Measurements from ENCODE around the gene PPP1CA. TPM values are rescaled to one million over a fixed set of nuclear protein-coding genes. Genes with fewer than 3 reads are reported as not detected.
A peak's percentile ranks its signal among the peaks of the same experiment; 100 is the strongest.

Gene PPP1CA
- total RNA-seq, 1 experiment from 2014 or later, result 238 TPM

- TF ChIP-seq SRF (IDR thresholded peaks at IDR 0.05; ENCODE audit: low read depth), result no peak
- ChIA-PET RAD21 (ENCODE audit: low non-redundant PET in 1 of 2, low total read pairs in 2 of 2, uncharacterized antibody in 2 of 2, unreplicated experiment in 2 of 2) (no interaction called here), CTCF (no interaction called here), POLR2A (no interaction called here)
- H3K9me3 ChIP-seq (ENCODE audit: control insufficient read depth in 1 of 2, insufficient read depth in 1 of 2, low read depth in 1 of 2, low read length in 2 of 2), result no peaks in the 10 kb centered on the region
- no peak overlapping the region for H3K4me3 ChIP-seq (replicated peaks in 1 of 2; ENCODE audit: low read depth in 1 of 2, low read length in 2 of 2)
- H3K79me2 ChIP-seq (ENCODE audit: insufficient read depth, low read length), result no peaks in the 10 kb centered on the region
- H3K4me2 ChIP-seq (ENCODE audit: low read length), result no peak overlapping the region
- BruUV-seq (replicated peaks), result no TSS peak
- H3K9me2 ChIP-seq (ENCODE audit: insufficient read depth), result no peaks in the 10 kb centered on the region
- H3K36me3 ChIP-seq (ENCODE audit: control insufficient read depth in 1 of 2, insufficient read depth in 2 of 2, low read length in 2 of 2), result no peaks in the 10 kb centered on the region
- H3K27ac ChIP-seq (ENCODE audit: low read depth, low read length), result no peak overlapping the region
- H2AFZ ChIP-seq (ENCODE audit: low read depth, low read length, poor library complexity, severe bottlenecking), result no peak overlapping the region
- H3K27me3 ChIP-seq (ENCODE audit: insufficient read depth, low read length), result no peaks in the 10 kb centered on the region
- H4K20me1 ChIP-seq (ENCODE audit: insufficient read depth), result no peaks in the 10 kb centered on the region
- ATAC-seq, result peak; percentile 80
- intact Hi-C loops (cut with micrococcal nuclease), result no loop called here
- no peak overlapping the region for H3K9ac ChIP-seq (ENCODE audit: low read length)
- peaks cover 3 to 9% of the 10 kb centered on the region in 2 experiments; a peak in 3 of 4 replicates for H3K4me1 ChIP-seq (ENCODE audit: control insufficient read depth in 1 of 2, insufficient read depth in 2 of 2, low read length in 2 of 2)
- peak; percentile 33 for DNase-seq (ENCODE audit: low read depth, low spot score)
These were observed 8.2 kb upstream of the PPP1CA start for GRCh38 chr11:67409781-67410368.

GRCh38 chr11:67409261-67409666, 7.6 kb upstream of the PPP1CA start:
- Histone ChIP-seq H4K20me1 (ENCODE audit: insufficient read depth) (no peaks in the 10 kb centered on the region), H3K9ac (ENCODE audit: low read length) (no peak overlapping the region), H3K79me2 (ENCODE audit: insufficient read depth, low read length) (no peaks in the 10 kb centered on the region), H3K27me3 (ENCODE audit: insufficient read depth, low read length) (no peaks in the 10 kb centered on the region), H3K4me2 (ENCODE audit: low read length) (no peak overlapping the region), H3K4me3 (replicated peaks in 1 of 2; ENCODE audit: low read depth in 1 of 2, low read length in 2 of 2) (no peak overlapping the region), H3K9me3 (ENCODE audit: control insufficient read depth in 1 of 2, insufficient read depth in 1 of 2, low read depth in 1 of 2, low read length in 2 of 2) (no peaks in the 10 kb centered on the region), H3K4me1 (ENCODE audit: control insufficient read depth in 1 of 2, insufficient read depth in 2 of 2, low read length in 2 of 2) (peaks cover 0 to 6% of the 10 kb centered on the region in 2 experiments; a peak in 2 of 4 replicates), H3K36me3 (ENCODE audit: control insufficient read depth in 1 of 2, insufficient read depth in 2 of 2, low read length in 2 of 2) (no peaks in the 10 kb centered on the region), H2AFZ (ENCODE audit: low read depth, low read length, poor library complexity, severe bottlenecking) (no peak overlapping the region), H3K9me2 (ENCODE audit: insufficient read depth) (no peaks in the 10 kb centered on the region), H3K27ac (ENCODE audit: low read depth, low read length) (no peak overlapping the region)
- ChIA-PET POLR2A (no interaction called here), RAD21 (ENCODE audit: low non-redundant PET in 1 of 2, low total read pairs in 2 of 2, uncharacterized antibody in 2 of 2, unreplicated experiment in 2 of 2) (no interaction called here), CTCF (no interaction called here)
- DNase-seq (ENCODE audit: low read depth, low spot score), result no peak
- no TSS peak for BruUV-seq (replicated peaks)
- intact Hi-C loops (cut with micrococcal nuclease), result no loop called here
- no peak for TF ChIP-seq SP1 (IDR thresholded peaks at IDR 0.05; ENCODE audit: low read depth)
- no peak for TF ChIP-seq CEBPB (IDR thresholded peaks at IDR 0.05; ENCODE audit: low read depth)
- no peak for TF ChIP-seq ZFX (IDR thresholded peaks at IDR 0.05)
- TF ChIP-seq CBX3 (IDR thresholded peaks at IDR 0.05; ENCODE audit: low read depth), result no peak
- no peak for TF ChIP-seq ATF3 (IDR thresholded peaks at IDR 0.05)
- no peak for TF ChIP-seq FOSL1 (IDR thresholded peaks at IDR 0.05; ENCODE audit: low read depth)
- no peak for TF ChIP-seq EZH2phosphoT487 (IDR thresholded peaks at IDR 0.05; ENCODE audit: borderline replicate concordance)
- no peak for TF ChIP-seq EZH2 (IDR thresholded peaks at IDR 0.05)
- no peak for TF ChIP-seq EGR1 (IDR thresholded peaks at IDR 0.05; ENCODE audit: low read depth)
- TF ChIP-seq YY1 (IDR thresholded peaks at IDR 0.05; ENCODE audit: extremely low read depth, insufficient replicate concordance, low read depth, low read length), result no peak
- ATAC-seq, result no peak
